GM21619 (cell line): ENCODE data around the gene PRKCE.
"Not testable (repeated sequence)": the region's sequence is repeated elsewhere in the genome, so short reads cannot be mapped to it uniquely, and the experiment has no call there.

ENCODE experiments used
- ATAC-seq: cut with Tn5 transposase; IDR thresholded peaks from one replicate; pipeline ENCODE4 v1.9.1; 2021; ENCODE audit not compliant: unreplicated experiment

PRKCE gene

GRCh38 chr2:46202453-46202852 lies 551.0 kb downstream of the PRKCE start:
- no peak for ATAC-seq

GRCh38 chr2:46202987-46203386 lies 551.5 kb downstream of the PRKCE start:
- ATAC-seq, result no peak

GRCh38 chr2:46203636-46204035 lies 552.2 kb downstream of the PRKCE start:
- not testable (repeated sequence) for ATAC-seq

GRCh38 chr2:46207591-46207990 lies 556.1 kb downstream of the PRKCE start:
- ATAC-seq, result no peak

- no peak for ATAC-seq
Measured at GRCh38 chr2:46208766-46209165, 557.3 kb downstream of the PRKCE start.

GRCh38 chr2:46210063-46210462 lies 558.6 kb downstream of the PRKCE start:
- ATAC-seq, result no peak

GRCh38 chr2:46211461-46211860 lies 560.0 kb downstream of the PRKCE start:
- no peak for ATAC-seq

- ATAC-seq, result no peak
Measured at GRCh38 chr2:46213906-46214305, 562.4 kb downstream of the PRKCE start.

- ATAC-seq, result no peak
Measured at GRCh38 chr2:46216213-46216612, 564.7 kb downstream of the PRKCE start.

GRCh38 chr2:46223514-46223913 lies 572.0 kb downstream of the PRKCE start:
- ATAC-seq, result not testable (repeated sequence)

GRCh38 chr2:46225150-46225625 lies 573.7 kb downstream of the PRKCE start:
- no peak for ATAC-seq

GRCh38 chr2:46225730-46226129 lies 574.3 kb downstream of the PRKCE start:
- no peak for ATAC-seq

- no peak for ATAC-seq
Measured at GRCh38 chr2:46226620-46227019, 575.1 kb downstream of the PRKCE start.

GRCh38 chr2:46227022-46227421 lies 575.5 kb downstream of the PRKCE start:
- no peak for ATAC-seq

- ATAC-seq, result no peak
Measured at GRCh38 chr2:46227674-46228289, 576.3 kb downstream of the PRKCE start.

- ATAC-seq, result peak; percentile 75
Measured at GRCh38 chr2:46229134-46230063, 577.9 kb downstream of the PRKCE start.

GRCh38 chr2:46230115-46230571 lies 578.7 kb downstream of the PRKCE start:
- peak; percentile 56 for ATAC-seq

- ATAC-seq, result no peak
Measured at GRCh38 chr2:46230677-46231425, 579.4 kb downstream of the PRKCE start.

- ATAC-seq, result no peak
Measured at GRCh38 chr2:46231721-46232120, 580.2 kb downstream of the PRKCE start.

GRCh38 chr2:46232860-46233259 lies 581.4 kb downstream of the PRKCE start:
- ATAC-seq, result no peak
